Diencephalon (tissue), 1 donor: ENCODE results near the gene TOPORS. TPM values are rescaled to one million over a fixed set of nuclear protein-coding genes. Genes with fewer than 3 reads are reported as not detected.

Experiments
- total RNA-seq: library from RNA; depleted of rRNA; stranded (reverse); fragments of >200 nt; gene quantifications from one replicate; pipeline ENCODE4 v1.2.3, GENCODE V29; 2014

TOPORS gene
- 39.4 TPM for total RNA-seq

DNA sequence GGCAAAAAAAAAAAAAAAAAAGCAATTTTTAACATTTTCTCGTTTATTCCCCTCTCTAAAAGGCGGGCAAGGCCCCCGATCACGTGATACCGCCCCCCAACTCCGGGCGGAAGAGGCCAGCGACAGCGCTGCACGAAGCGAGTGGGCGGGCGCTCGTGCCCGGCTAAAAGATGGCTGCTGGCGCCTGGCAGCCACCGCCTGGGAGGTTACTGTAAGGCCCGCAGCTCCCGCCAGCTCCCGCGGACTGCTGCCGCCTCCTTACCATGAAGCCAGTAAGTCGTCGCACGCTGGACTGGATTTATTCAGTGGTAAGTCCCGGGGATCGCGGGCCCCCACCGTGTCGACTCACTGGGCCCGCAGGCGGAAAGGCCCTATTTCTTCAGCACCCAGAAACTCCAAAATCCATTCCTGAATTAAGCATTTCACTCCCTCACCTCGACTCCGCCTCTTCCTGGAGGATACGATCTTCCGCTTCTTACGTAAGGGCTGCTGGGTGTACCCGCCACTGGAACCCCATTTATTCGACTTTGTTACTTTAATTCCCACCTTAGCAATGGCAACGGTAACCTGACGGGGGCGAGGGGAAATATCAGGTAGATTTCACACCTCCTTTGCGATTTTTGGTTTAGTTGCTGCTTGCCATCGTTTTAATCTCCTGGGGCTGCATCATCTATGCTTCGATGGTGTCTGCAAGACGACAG is at the start of gene TOPORS, which contains the start of gene SMIM27:
TOPORS (minus strand) TSS at position 415 of the 701 bp plus-strand sequence; CDS start at position 265, 150 bp downstream.
SMIM27 (plus strand) TSS at position 156 of the 701 bp plus-strand sequence; CDS start at position 264, 108 bp downstream.

GRCh38 chr9:32572900-32573523 is 20.6 kb upstream of the TOPORS start, which contains the start of gene NDUFB6:
TSS of gene NDUFB6 (minus strand) at chr9:32573159. CDS start at chr9:32573060, 99 bp downstream.

GRCh38 chr9:32526041-32526706 is 26.2 kb downstream of the TOPORS start, which contains the start of gene RIGI:
TSS of gene RIGI (minus strand) at chr9:32526196. CDS start at chr9:32526166, 30 bp downstream.

Other genes with a start within 250 kb of the TOPORS start
- gene ACO1, start 167.9 kb downstream of the TOPORS start, total RNA-seq, result 14.3 TPM
- gene RIGI, start 26.4 kb downstream of the TOPORS start, total RNA-seq, result 8.5 TPM
- gene SMIM27, start 259 bp downstream of the TOPORS start, total RNA-seq, result 6.0 TPM
- 57.0 TPM for gene NDUFB6, start 20.6 kb upstream of the TOPORS start, total RNA-seq
- gene TAF1L, start 83.1 kb upstream of the TOPORS start, total RNA-seq, result under 0.01 TPM
- 9.0 TPM for gene TMEM215, start 231.0 kb upstream of the TOPORS start, total RNA-seq